Measurements from ENCODE around the gene ZNF821.

The ZNF821 gene

GRCh38 chr16:71927787-71928186, 43.8 kb upstream of the ZNF821 start:
- in situ Hi-C loops (cut with HindIII; ENCODE audit: low sequenced_read_pairs): no loop called here
- no peak overlapping the region for H3K4me3 ChIP-seq (ENCODE audit: low read depth, low read length)
- DNase-seq (ENCODE audit: low read depth): no peak
- TF ChIP-seq CTCF (IDR thresholded peaks at IDR 0.05; ENCODE audit: low read depth, low read length, missing control alignments): no peak

- in situ Hi-C loops (cut with HindIII; ENCODE audit: low sequenced_read_pairs): no loop called here
These were observed 43.4 kb upstream of the ZNF821 start for GRCh38 chr16:71927383-71927782.

GRCh38 chr16:71924710-71925109, 40.7 kb upstream of the ZNF821 start:
- TF ChIP-seq CTCF (IDR thresholded peaks at IDR 0.05; ENCODE audit: low read depth, low read length, missing control alignments): no peak
- in situ Hi-C loops (cut with HindIII; ENCODE audit: low sequenced_read_pairs): no loop called here
- no peak for DNase-seq (ENCODE audit: low read depth)
- H3K4me3 ChIP-seq (ENCODE audit: low read depth, low read length): no peak overlapping the region

More at GRCh38 chr16:71927383-71927782, 43.4 kb upstream of the ZNF821 start:
- TF ChIP-seq CTCF (IDR thresholded peaks at IDR 0.05; ENCODE audit: low read depth, low read length, missing control alignments): no peak
- no peak overlapping the region for H3K4me3 ChIP-seq (ENCODE audit: low read depth, low read length)
- DNase-seq (ENCODE audit: low read depth): peak; percentile 88

GRCh38 chr16:71923941-71924690, 40.1 kb upstream of the ZNF821 start:
- peak; percentile 49 for DNase-seq (ENCODE audit: low read depth)
- in situ Hi-C loops (cut with HindIII; ENCODE audit: low sequenced_read_pairs): no loop called here
- no peak overlapping the region for H3K4me3 ChIP-seq (ENCODE audit: low read depth, low read length)
- TF ChIP-seq CTCF (IDR thresholded peaks at IDR 0.05; ENCODE audit: low read depth, low read length, missing control alignments): no peak

GRCh38 chr16:71920658-71921057, 36.7 kb upstream of the ZNF821 start:
- DNase-seq (ENCODE audit: low read depth): no peak
- TF ChIP-seq CTCF (IDR thresholded peaks at IDR 0.05; ENCODE audit: low read depth, low read length, missing control alignments): no peak
- in situ Hi-C loops (cut with HindIII; ENCODE audit: low sequenced_read_pairs): no loop called here
- H3K4me3 ChIP-seq (ENCODE audit: low read depth, low read length): no peak overlapping the region

- H3K4me3 ChIP-seq (ENCODE audit: low read depth, low read length): no peak overlapping the region
- in situ Hi-C loops (cut with HindIII; ENCODE audit: low sequenced_read_pairs): no loop called here
These were observed 35.1 kb upstream of the ZNF821 start for GRCh38 chr16:71919035-71919434.

More at GRCh38 chr16:71919035-71919434, 35.1 kb upstream of the ZNF821 start:
- TF ChIP-seq CTCF (IDR thresholded peaks at IDR 0.05; ENCODE audit: low read depth, low read length, missing control alignments): no peak
- DNase-seq (ENCODE audit: low read depth): no peak

All from astrocyte of the cerebellum (primary cell).